GM12873 (cell line): ENCODE results near the gene LTN1.

Experiments used
- CTCF ChIP-seq: IDR thresholded peaks from 2 replicates; pipeline ENCODE4 v1.5.1; 2012; ENCODE audit warnings: low read depth, mild to moderate bottlenecking, moderate library complexity, low read length, control low read depth; ENCODE audit not compliant: insufficient read depth; ENCODE audit errors: missing control alignments

The LTN1 gene

GRCh38 chr21:29007135-29007534 lies 14.5 kb upstream of the LTN1 start:
- no peak for TF ChIP-seq CTCF

DNA sequence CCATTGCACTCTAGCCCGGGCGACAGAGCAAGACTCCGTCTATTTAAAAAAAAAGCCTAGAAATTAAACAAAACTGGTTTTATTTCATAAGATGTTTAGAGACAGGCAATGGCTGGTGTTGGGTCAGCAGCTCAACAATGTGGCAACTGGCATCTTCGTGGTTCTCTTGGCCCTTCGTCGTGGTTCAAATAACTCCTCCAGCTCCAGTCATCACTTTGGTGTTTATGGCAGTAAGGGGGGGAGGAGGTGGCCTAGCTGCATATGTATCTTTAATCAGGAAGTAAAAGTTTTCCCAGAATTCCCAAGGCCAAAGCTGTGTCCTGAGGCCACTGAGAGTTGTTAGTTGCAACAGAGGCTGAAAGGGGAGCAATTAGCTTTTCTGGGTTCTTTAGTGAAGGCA lies 13.0 kb upstream of the LTN1 start:
- no peak for TF ChIP-seq CTCF

- no peak for TF ChIP-seq CTCF
Observed at GRCh38 chr21:29002442-29003144, 9.9 kb upstream of the LTN1 start.

DNA sequence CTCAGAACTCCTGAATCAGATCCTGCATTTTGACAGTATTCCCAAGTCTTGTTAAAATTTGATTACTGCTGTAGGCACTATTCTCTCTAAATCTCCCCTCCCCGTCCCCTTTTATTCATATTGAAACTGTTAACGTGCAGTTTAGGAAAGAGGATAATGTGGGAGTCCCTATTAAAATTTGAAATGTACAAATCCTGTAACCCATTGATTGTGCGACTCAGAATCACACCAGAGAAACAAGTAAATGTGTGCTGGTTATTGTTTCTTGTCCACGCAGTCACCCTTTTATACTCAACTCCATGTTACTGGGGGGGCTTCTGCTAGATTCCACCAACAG lies 584 bp upstream of the LTN1 start:
- TF ChIP-seq CTCF, result no peak

GRCh38 chr21:28991861-28992525 lies 684 bp downstream of the LTN1 start:
- no peak for TF ChIP-seq CTCF

DNA sequence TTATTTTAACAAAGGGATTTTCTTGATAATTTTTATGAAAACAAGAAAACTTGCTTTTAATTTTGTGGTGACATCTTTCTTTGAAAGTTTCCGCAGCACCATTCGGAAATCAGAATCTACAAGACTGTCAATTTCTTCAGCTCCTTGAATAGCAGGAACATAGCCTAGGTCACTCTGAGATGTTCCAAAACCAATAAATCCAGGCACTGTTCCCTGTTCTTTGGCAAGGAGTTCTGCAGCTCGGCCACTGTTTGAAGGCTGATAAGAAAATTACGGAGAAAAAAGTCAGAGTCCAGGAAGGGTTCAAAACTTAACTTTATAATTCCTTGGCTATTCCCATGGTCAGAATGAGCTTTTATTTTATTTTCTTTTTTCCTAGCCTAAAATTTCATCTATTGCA lies 6.0 kb downstream of the LTN1 start:
- no peak for TF ChIP-seq CTCF

DNA sequence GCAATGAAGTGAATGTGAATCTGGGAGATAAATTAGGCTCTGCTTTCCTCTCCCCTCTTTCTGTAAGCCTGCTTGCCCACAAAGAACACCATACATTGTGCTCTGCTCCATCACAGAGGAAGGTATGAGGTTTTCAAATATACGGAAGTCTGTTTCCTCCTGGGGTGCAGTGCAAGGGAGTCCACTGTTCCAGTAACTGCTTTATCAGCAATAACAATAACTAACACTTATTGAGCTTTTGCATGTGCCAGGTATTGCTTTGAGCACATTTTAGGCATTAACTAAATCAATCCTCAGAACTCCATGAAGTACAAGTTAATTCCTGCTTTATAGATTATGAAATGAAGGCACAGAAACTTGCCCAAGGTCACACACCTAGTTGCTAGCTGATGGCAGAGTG lies 10.0 kb downstream of the LTN1 start:
- no peak for TF ChIP-seq CTCF
